ENCODE data around the gene NNT.
"Not testable (repeated sequence)": the region's sequence is repeated elsewhere in the genome, so short reads cannot be mapped to it uniquely, and the experiment has no call there.

NNT gene

GRCh38 chr5:43729846-43730478, 127.0 kb downstream of the NNT start:
- DNase-seq: no peak

DNA sequence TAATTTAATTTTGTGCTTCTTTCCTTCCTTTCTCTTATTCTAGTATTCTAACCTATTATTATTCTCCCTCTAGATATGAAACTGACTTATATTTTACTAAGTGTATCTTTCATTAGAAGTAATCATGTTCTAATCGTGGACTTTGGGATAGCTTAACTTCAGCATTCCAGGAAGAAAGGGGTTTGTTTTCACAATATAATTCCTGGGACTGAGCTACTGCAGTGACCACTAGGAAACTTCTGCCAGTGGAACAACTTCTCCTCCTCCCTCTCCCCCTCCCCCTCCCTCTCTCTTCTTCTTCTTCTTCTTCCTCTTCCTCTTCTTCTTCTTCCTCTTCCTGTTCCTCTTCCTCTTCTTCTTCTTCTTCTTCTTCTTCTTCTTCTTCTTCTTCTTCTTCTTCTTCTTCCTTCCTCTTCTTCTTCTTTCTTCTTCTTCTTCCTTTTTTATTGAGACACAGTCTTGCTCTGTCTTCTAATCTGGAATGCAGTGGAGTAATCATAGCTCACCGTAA, 127.9 kb downstream of the NNT start:
- no peak for DNase-seq

GRCh38 chr5:43731573-43731972, 128.6 kb downstream of the NNT start:
- no peak for DNase-seq

GRCh38 chr5:43745923-43746548, 143.1 kb downstream of the NNT start:
- DNase-seq: not testable (repeated sequence)

GRCh38 chr5:43750809-43751208, 147.8 kb downstream of the NNT start:
- DNase-seq: no peak

DNA sequence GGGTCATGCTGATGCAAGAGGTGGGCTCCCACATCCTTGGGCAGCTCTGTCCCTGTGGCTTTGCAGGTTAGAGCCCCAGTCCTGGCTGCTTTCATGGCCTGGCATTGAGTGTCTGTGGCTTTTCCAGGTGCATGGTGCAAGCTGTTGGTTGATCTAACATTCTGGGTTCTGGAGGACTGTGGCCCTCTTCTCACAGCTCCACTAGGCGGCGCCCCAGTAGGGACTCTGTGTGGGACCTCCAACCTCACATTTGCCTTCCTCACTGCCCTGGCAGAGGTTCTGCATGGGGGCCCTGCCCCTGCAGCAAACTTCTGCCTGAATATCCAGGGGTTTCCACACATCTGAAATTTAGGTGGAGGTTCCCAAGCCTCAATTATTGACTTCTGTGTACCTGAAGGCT, 150.1 kb downstream of the NNT start:
- DNase-seq: no peak

All from CD4-positive, alpha-beta T cell treated with Interleukin-15 for 1 hour (primary cell).